GM23338 (cell line): Measurements from ENCODE around the gene GALNT1. TPM values are rescaled to one million over a fixed set of nuclear protein-coding genes. Genes with fewer than 3 reads are reported as not detected.
A peak's percentile ranks its signal among the peaks of the same experiment; 100 is the strongest.

ENCODE experiments used
- ATAC-seq: fragments of 200-7000 bp; cut with Tn5 transposase; 3 replicates; pipeline ENCODE4 v1.9.1; 2020
- DNase-seq: peaks from one replicate; pipeline ENCODE4 v3.0.0-alpha.2; 2015; ENCODE audit warnings: low spot score
- H2AFZ ChIP-seq: fragments of 200-600 bp; sonication (generic); 2 replicates; pipeline ENCODE4 v1.8.0; 2016; ENCODE audit warnings: antibody characterized with exemption, mild to moderate bottlenecking, moderate library complexity
- H3F3A ChIP-seq: fragments of 200-600 bp; sonication (generic); replicated peaks from 2 replicates; pipeline ENCODE4 v1.8.0; 2017; ENCODE audit warnings: antibody characterized with exemption, mixed run types, low read depth
- H3K27ac ChIP-seq: fragments of 200-600 bp; sonication (generic); 2 replicates; pipeline ENCODE4 v1.6.1; 2016; ENCODE audit warnings: low read depth
- H3K27me3 ChIP-seq: fragments of 200-600 bp; sonication (generic); 2 replicates; pipeline ENCODE4 v1.8.0; 2016; ENCODE audit warnings: mild to moderate bottlenecking, mixed run types, moderate library complexity; ENCODE audit not compliant: insufficient read depth
- H3K36me3 ChIP-seq: fragments of 200-600 bp; sonication (generic); 2 replicates; pipeline ENCODE4 v1.8.0; 2016; ENCODE audit warnings: mild to moderate bottlenecking; ENCODE audit not compliant: insufficient read depth
- H3K4me1 ChIP-seq: fragments of 200-600 bp; sonication (generic); 2 replicates; pipeline ENCODE4 v1.8.0; 2016; ENCODE audit warnings: mild to moderate bottlenecking, moderate library complexity; ENCODE audit not compliant: insufficient read depth
- H3K4me2 ChIP-seq: fragments of 200-600 bp; sonication (generic); 2 replicates; pipeline ENCODE4 v1.7.1; 2017; ENCODE audit warnings: mixed run types
- H3K4me3 ChIP-seq: fragments of 200-600 bp; sonication (generic); 2 replicates; pipeline ENCODE4 v1.6.1; 2016; ENCODE audit warnings: mixed run types
- H3K79me2 ChIP-seq: fragments of 200-600 bp; sonication (generic); replicated peaks from 2 replicates; pipeline ENCODE4 v1.8.0; 2017; ENCODE audit warnings: mild to moderate bottlenecking; ENCODE audit not compliant: insufficient read depth
- H3K9me2 ChIP-seq: fragments of 200-600 bp; sonication (generic); 2 replicates; pipeline ENCODE4 v1.8.0; 2017; ENCODE audit not compliant: insufficient read depth
- H4K20me1 ChIP-seq: fragments of 200-600 bp; sonication (generic); replicated peaks from 2 replicates; pipeline ENCODE4 v1.8.0; 2017; ENCODE audit warnings: mild to moderate bottlenecking; ENCODE audit not compliant: insufficient read depth
- H3K27ac Mint-ChIP-seq: 2 replicates; pipeline ENCODE4 v1.8.0; 2020; ENCODE audit warnings: inconsistent platforms, mild to moderate bottlenecking, moderate library complexity, mixed read lengths
- H3K27me3 Mint-ChIP-seq: 3 replicates; pipeline ENCODE4 v1.8.0; 2022; ENCODE audit warnings: low read depth, mild to moderate bottlenecking, moderate library complexity, mixed read lengths, inconsistent platforms; ENCODE audit not compliant: insufficient read depth, poor library complexity
- H3K36me3 Mint-ChIP-seq: 3 replicates; pipeline ENCODE4 v1.8.0; 2021; ENCODE audit warnings: low read depth, mild to moderate bottlenecking, inconsistent platforms, moderate library complexity, mixed read lengths
- H3K4me1 Mint-ChIP-seq: 3 replicates; pipeline ENCODE4 v1.8.0; 2020; ENCODE audit warnings: mild to moderate bottlenecking, inconsistent platforms, mixed read lengths
- H3K4me3 Mint-ChIP-seq: 3 replicates; pipeline ENCODE4 v1.8.0; 2021; ENCODE audit warnings: moderate library complexity, mild to moderate bottlenecking, inconsistent platforms, mixed read lengths
- H3K9me3 Mint-ChIP-seq: 3 replicates; pipeline ENCODE4 v1.8.0; 2020; ENCODE audit warnings: moderate library complexity, mild to moderate bottlenecking, inconsistent platforms, mixed read lengths
- CREB1 ChIP-seq: fragments of 250-450 bp; sonication (Bioruptor Pico); IDR thresholded peaks from 2 replicates; pipeline ENCODE4 v1.5.0; 2020; ENCODE audit warnings: low read depth, mild to moderate bottlenecking, moderate library complexity
- POLR2AphosphoS5 ChIP-seq: IDR thresholded peaks from 2 replicates; pipeline ENCODE4 v1.6.1; 2016; ENCODE audit warnings: antibody characterized with exemption, low read depth
- STAT1 ChIP-seq: IDR thresholded peaks from one replicate; pipeline ENCODE4 v1.6.1; 2016; ENCODE audit warnings: antibody characterized with exemption; ENCODE audit not compliant: unreplicated experiment
- ZNF114 ChIP-seq: fragments of 250-450 bp; sonication (Bioruptor Pico); IDR thresholded peaks from 2 replicates; pipeline ENCODE4 v1.5.0; 2020; ENCODE audit warnings: mild to moderate bottlenecking, moderate library complexity
- ZNF331 ChIP-seq: fragments of 250-450 bp; sonication (Bioruptor Pico); IDR thresholded peaks from 2 replicates; pipeline ENCODE4 v1.5.0; 2020; ENCODE audit warnings: low read depth, mild to moderate bottlenecking, moderate library complexity
- polyA plus RNA-seq: library from polyadenylated mRNA; unstranded; fragments of >200 nt; fragmentation: Nextera tagmentation; extraction: Ambion mirVana; gene quantifications from 2 replicates; pipeline ENCODE4 v1.2.1, GENCODE V29; 2016
- total RNA-seq: library from RNA; depleted of rRNA; stranded (reverse); fragments of >200 nt; shearing (Covaris generic); gene quantifications from 2 replicates; pipeline ENCODE4 v1.2.3, GENCODE V29; 2014
- TF ChIP-seq, protein P1 (sequence below): fragments of 250-450 bp; sonication (Bioruptor Pico); IDR thresholded peaks from 2 replicates; pipeline ENCODE4 v1.5.0; 2020; ENCODE audit warnings: mild to moderate bottlenecking, moderate library complexity
- TF ChIP-seq, protein P2 (sequence below): IDR thresholded peaks from 2 replicates; pipeline ENCODE4 v1.6.1; 2016; ENCODE audit warnings: antibody characterized with exemption
- TF ChIP-seq, protein P3 (sequence below), 2 experiments: fragments of 200-600 bp in 1 of 2; sonication (generic) in 1 of 2; conservative IDR thresholded peaks; 2 replicates each; pipeline versions ENCODE4 v1.5.1 to v1.6.1; 2016 to 2017; ENCODE audit warnings: antibody characterized with exemption in 2 of 2, low read depth in 2 of 2, mild to moderate bottlenecking in 2 of 2, moderate library complexity in 1 of 2
- TF ChIP-seq, protein P4 (sequence below): IDR thresholded peaks from one replicate; pipeline ENCODE4 v1.6.1; 2018; ENCODE audit warnings: antibody characterized with exemption; ENCODE audit not compliant: unreplicated experiment

GALNT1 gene
- total and polyA plus RNA-seq, 2 experiments from 2014 or later: 37.4 to 60.8 TPM

DNA sequence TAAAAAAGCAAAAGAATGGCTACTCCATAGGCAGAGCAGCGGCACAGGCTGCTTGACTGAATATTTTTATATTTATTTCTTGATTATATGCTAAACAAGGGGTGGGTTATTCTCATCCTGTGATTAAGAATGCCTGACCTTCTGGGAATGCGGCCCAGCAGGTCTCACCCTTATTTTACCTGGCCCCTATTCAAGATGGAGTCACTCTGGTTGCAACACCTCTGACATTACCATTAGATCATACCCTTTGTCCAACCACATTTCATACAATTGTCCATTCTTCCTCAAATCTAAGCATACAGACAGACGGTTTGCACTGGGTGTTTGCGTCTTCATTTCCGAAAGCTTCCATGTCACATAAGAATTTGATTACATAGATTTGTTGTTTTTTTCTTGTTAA lies 168.2 kb downstream of the GALNT1 start (continued):
- TF ChIP-seq, protein P1, sequence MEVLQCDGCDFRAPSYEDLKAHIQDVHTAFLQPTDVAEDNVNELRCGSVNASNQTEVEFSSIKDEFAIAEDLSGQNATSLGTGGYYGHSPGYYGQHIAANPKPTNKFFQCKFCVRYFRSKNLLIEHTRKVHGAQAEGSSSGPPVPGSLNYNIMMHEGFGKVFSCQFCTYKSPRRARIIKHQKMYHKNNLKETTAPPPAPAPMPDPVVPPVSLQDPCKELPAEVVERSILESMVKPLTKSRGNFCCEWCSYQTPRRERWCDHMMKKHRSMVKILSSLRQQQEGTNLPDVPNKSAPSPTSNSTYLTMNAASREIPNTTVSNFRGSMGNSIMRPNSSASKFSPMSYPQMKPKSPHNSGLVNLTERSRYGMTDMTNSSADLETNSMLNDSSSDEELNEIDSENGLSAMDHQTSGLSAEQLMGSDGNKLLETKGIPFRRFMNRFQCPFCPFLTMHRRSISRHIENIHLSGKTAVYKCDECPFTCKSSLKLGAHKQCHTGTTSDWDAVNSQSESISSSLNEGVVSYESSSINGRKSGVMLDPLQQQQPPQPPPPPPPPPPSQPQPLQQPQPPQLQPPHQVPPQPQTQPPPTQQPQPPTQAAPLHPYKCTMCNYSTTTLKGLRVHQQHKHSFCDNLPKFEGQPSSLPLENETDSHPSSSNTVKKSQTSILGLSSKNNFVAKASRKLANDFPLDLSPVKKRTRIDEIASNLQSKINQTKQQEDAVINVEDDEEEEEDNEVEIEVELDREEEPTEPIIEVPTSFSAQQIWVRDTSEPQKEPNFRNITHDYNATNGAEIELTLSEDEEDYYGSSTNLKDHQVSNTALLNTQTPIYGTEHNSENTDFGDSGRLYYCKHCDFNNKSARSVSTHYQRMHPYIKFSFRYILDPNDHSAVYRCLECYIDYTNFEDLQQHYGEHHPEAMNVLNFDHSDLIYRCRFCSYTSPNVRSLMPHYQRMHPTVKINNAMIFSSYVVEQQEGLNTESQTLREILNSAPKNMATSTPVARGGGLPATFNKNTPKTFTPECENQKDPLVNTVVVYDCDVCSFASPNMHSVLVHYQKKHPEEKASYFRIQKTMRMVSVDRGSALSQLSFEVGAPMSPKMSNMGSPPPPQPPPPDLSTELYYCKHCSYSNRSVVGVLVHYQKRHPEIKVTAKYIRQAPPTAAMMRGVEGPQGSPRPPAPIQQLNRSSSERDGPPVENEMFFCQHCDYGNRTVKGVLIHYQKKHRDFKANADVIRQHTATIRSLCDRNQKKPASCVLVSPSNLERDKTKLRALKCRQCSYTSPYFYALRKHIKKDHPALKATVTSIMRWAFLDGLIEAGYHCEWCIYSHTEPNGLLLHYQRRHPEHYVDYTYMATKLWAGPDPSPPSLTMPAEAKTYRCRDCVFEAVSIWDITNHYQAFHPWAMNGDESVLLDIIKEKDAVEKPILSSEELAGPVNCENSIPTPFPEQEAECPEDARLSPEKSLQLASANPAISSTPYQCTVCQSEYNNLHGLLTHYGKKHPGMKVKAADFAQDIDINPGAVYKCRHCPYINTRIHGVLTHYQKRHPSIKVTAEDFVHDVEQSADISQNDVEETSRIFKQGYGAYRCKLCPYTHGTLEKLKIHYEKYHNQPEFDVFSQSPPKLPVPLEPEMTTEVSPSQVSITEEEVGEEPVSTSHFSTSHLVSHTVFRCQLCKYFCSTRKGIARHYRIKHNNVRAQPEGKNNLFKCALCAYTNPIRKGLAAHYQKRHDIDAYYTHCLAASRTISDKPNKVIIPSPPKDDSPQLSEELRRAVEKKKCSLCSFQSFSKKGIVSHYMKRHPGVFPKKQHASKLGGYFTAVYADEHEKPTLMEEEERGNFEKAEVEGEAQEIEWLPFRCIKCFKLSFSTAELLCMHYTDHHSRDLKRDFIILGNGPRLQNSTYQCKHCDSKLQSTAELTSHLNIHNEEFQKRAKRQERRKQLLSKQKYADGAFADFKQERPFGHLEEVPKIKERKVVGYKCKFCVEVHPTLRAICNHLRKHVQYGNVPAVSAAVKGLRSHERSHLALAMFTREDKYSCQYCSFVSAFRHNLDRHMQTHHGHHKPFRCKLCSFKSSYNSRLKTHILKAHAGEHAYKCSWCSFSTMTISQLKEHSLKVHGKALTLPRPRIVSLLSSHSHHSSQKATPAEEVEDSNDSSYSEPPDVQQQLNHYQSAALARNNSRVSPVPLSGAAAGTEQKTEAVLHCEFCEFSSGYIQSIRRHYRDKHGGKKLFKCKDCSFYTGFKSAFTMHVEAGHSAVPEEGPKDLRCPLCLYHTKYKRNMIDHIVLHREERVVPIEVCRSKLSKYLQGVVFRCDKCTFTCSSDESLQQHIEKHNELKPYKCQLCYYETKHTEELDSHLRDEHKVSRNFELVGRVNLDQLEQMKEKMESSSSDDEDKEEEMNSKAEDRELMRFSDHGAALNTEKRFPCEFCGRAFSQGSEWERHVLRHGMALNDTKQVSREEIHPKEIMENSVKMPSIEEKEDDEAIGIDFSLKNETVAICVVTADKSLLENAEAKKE (CRISPR knock-in tag): no peak
- TF ChIP-seq, protein P2, sequence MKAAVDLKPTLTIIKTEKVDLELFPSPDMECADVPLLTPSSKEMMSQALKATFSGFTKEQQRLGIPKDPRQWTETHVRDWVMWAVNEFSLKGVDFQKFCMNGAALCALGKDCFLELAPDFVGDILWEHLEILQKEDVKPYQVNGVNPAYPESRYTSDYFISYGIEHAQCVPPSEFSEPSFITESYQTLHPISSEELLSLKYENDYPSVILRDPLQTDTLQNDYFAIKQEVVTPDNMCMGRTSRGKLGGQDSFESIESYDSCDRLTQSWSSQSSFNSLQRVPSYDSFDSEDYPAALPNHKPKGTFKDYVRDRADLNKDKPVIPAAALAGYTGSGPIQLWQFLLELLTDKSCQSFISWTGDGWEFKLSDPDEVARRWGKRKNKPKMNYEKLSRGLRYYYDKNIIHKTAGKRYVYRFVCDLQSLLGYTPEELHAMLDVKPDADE: no peak
- no peak for TF ChIP-seq ZNF331 (CRISPR knock-in tag)
- TF ChIP-seq ZNF114: no peak
- TF ChIP-seq STAT1: no peak
- TF ChIP-seq CREB1: no peak
- TF ChIP-seq, protein P3, sequence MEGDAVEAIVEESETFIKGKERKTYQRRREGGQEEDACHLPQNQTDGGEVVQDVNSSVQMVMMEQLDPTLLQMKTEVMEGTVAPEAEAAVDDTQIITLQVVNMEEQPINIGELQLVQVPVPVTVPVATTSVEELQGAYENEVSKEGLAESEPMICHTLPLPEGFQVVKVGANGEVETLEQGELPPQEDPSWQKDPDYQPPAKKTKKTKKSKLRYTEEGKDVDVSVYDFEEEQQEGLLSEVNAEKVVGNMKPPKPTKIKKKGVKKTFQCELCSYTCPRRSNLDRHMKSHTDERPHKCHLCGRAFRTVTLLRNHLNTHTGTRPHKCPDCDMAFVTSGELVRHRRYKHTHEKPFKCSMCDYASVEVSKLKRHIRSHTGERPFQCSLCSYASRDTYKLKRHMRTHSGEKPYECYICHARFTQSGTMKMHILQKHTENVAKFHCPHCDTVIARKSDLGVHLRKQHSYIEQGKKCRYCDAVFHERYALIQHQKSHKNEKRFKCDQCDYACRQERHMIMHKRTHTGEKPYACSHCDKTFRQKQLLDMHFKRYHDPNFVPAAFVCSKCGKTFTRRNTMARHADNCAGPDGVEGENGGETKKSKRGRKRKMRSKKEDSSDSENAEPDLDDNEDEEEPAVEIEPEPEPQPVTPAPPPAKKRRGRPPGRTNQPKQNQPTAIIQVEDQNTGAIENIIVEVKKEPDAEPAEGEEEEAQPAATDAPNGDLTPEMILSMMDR (conservative IDR thresholded peaks at IDR 0.05; ENCODE audit: low read depth in 2 of 2): no peak

DNA sequence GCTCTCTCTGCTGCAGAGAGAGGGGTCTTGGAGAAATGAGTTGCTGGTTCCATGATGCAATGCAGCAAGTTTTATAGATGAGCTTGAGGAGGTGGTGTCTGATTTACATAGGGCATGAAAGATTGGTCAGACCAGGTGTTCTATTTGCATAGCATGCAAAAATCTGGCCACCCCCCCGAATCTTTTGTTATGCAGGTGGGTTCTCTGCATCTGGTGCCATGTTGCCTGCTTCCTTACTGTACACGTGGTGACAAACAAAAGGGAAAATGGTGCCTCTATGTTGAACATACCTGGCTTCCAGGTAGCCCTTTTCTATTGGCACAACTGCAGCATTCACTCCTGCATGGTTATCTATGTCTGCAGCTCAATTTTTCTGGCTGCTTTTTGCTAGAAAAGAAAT lies 169.4 kb downstream of the GALNT1 start:
- Mint-ChIP-seq H3K4me3 (no peak overlapping the region), H3K36me3 (peaks cover 7% of the 10 kb centered on the region), H3K27me3 (peaks cover 18% of the 10 kb centered on the region), H3K9me3 (no peaks in the 10 kb centered on the region), H3K27ac (no peak overlapping the region), H3K4me1 (peaks cover 29% of the 10 kb centered on the region)
- H2AFZ ChIP-seq: no peak overlapping the region
- DNase-seq (peak; percentile 7), ATAC-seq (no peak)
- H3K4me3 ChIP-seq: no peak overlapping the region
- H3K4me2 ChIP-seq: no peak overlapping the region
- H3K27me3 ChIP-seq: no peaks in the 10 kb centered on the region
- H3K9me2 ChIP-seq: no peaks in the 10 kb centered on the region
- no peak overlapping the region for H3K27ac ChIP-seq
- peaks cover 10% of the 10 kb centered on the region; the same call in 1 of the 2 replicates for H3K4me1 ChIP-seq
- TF ChIP-seq, protein P4, sequence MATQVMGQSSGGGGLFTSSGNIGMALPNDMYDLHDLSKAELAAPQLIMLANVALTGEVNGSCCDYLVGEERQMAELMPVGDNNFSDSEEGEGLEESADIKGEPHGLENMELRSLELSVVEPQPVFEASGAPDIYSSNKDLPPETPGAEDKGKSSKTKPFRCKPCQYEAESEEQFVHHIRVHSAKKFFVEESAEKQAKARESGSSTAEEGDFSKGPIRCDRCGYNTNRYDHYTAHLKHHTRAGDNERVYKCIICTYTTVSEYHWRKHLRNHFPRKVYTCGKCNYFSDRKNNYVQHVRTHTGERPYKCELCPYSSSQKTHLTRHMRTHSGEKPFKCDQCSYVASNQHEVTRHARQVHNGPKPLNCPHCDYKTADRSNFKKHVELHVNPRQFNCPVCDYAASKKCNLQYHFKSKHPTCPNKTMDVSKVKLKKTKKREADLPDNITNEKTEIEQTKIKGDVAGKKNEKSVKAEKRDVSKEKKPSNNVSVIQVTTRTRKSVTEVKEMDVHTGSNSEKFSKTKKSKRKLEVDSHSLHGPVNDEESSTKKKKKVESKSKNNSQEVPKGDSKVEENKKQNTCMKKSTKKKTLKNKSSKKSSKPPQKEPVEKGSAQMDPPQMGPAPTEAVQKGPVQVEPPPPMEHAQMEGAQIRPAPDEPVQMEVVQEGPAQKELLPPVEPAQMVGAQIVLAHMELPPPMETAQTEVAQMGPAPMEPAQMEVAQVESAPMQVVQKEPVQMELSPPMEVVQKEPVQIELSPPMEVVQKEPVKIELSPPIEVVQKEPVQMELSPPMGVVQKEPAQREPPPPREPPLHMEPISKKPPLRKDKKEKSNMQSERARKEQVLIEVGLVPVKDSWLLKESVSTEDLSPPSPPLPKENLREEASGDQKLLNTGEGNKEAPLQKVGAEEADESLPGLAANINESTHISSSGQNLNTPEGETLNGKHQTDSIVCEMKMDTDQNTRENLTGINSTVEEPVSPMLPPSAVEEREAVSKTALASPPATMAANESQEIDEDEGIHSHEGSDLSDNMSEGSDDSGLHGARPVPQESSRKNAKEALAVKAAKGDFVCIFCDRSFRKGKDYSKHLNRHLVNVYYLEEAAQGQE: no peak
- TF ChIP-seq POLR2AphosphoS5: no peak
- TF ChIP-seq, protein P2: no peak
- H3F3A ChIP-seq: no peaks in the 10 kb centered on the region
- H3K36me3 ChIP-seq: no peaks in the 10 kb centered on the region
- H3K79me2 ChIP-seq: no peaks in the 10 kb centered on the region
- no peaks in the 10 kb centered on the region for H4K20me1 ChIP-seq
